Endothelial cell (in vitro differentiated cells): ENCODE data around the gene OR10A4. TPM values are rescaled to one million over a fixed set of nuclear protein-coding genes. Genes with fewer than 3 reads are reported as not detected.

Experiments
- DNase-seq: peaks from one replicate; pipeline ENCODE4 v3.0.0; 2021; ENCODE audit warnings: low spot score
- H3K27ac Mint-ChIP-seq: one replicate; pipeline ENCODE4 v1.8.0; 2021; ENCODE audit warnings: mixed read lengths, inconsistent platforms; ENCODE audit not compliant: unreplicated experiment
- H3K27me3 Mint-ChIP-seq: one replicate; pipeline ENCODE4 v1.8.0; 2021; ENCODE audit warnings: mild to moderate bottlenecking, moderate library complexity, mixed read lengths, inconsistent platforms; ENCODE audit not compliant: unreplicated experiment
- H3K36me3 Mint-ChIP-seq: one replicate; pipeline ENCODE4 v1.8.0; 2021; ENCODE audit warnings: mild to moderate bottlenecking, low read depth, mixed read lengths, inconsistent platforms; ENCODE audit not compliant: unreplicated experiment
- H3K4me1 Mint-ChIP-seq: one replicate; pipeline ENCODE4 v1.8.0; 2021; ENCODE audit warnings: mild to moderate bottlenecking, mixed read lengths, inconsistent platforms; ENCODE audit not compliant: unreplicated experiment
- H3K4me3 Mint-ChIP-seq: one replicate; pipeline ENCODE4 v1.8.0; 2021; ENCODE audit warnings: mild to moderate bottlenecking, mixed read lengths, inconsistent platforms; ENCODE audit not compliant: unreplicated experiment
- H3K9me3 Mint-ChIP-seq: one replicate; pipeline ENCODE4 v1.8.0; 2021; ENCODE audit warnings: mixed read lengths, inconsistent platforms; ENCODE audit not compliant: unreplicated experiment
- CTCF ChIP-seq: fragments of 200-600 bp; sonication (generic); IDR thresholded peaks from one replicate; pipeline ENCODE4 v1.5.0; 2021; ENCODE audit warnings: antibody characterized with exemption; ENCODE audit not compliant: unreplicated experiment
- total RNA-seq: library from RNA; stranded (reverse); fragmentation: NEBNext Ultra II Directional; extraction: Animal tissue kit (Norgen Biotek cat#: 25700); gene quantifications from one replicate; pipeline ENCODE4 v1.2.1, GENCODE V29; 2021; ENCODE audit not compliant: unreplicated experiment

The OR10A4 gene
- total RNA-seq, 1 donor from 2014 or later: not detected

- H3K4me3 Mint-ChIP-seq: no peak overlapping the region
These were observed 20.4 kb upstream of the OR10A4 start for GRCh38 chr11:6855971-6856541.

GRCh38 chr11:6856871-6857270 lies 19.6 kb upstream of the OR10A4 start:
- no peak for DNase-seq
- Mint-ChIP-seq H3K9me3 (peaks cover 1% of the 10 kb centered on the region), H3K27me3 (no peaks in the 10 kb centered on the region), H3K4me1 (no peaks in the 10 kb centered on the region), H3K27ac (no peak overlapping the region), H3K4me3 (no peak overlapping the region), H3K36me3 (peaks cover 4% of the 10 kb centered on the region)
- no peak for TF ChIP-seq CTCF

More at GRCh38 chr11:6855971-6856541, 20.4 kb upstream of the OR10A4 start:
- Mint-ChIP-seq H3K4me1 (no peaks in the 10 kb centered on the region), H3K36me3 (peaks cover 10% of the 10 kb centered on the region), H3K27me3 (no peaks in the 10 kb centered on the region), H3K27ac (no peak overlapping the region), H3K9me3 (peaks cover 6% of the 10 kb centered on the region)
- no peak for TF ChIP-seq CTCF
- DNase-seq: no peak

GRCh38 chr11:6862961-6863360 lies 13.5 kb upstream of the OR10A4 start, which contains the start of gene OR10A2:
OR10A2 (plus strand) TSS chr11:6863057; CDS start chr11:6869755, 6,698 bp downstream.
- no peak within 1 kb of the TSS for H3K4me3 Mint-ChIP-seq
- H3K4me1 Mint-ChIP-seq: no peaks in the 10 kb centered on the region
- no peaks in the 10 kb centered on the region for H3K27me3 Mint-ChIP-seq
- DNase-seq: no peak
- TF ChIP-seq CTCF: no peak
- H3K27ac Mint-ChIP-seq: no peak within 1 kb of the TSS
- H3K9me3 Mint-ChIP-seq: no peaks in the 10 kb centered on the region
- H3K36me3 Mint-ChIP-seq: no peaks in the 10 kb centered on the region

GRCh38 chr11:6864438-6864837 lies 12.0 kb upstream of the OR10A4 start:
- H3K27me3 Mint-ChIP-seq: no peaks in the 10 kb centered on the region
- H3K27ac Mint-ChIP-seq: no peak overlapping the region
- no peak overlapping the region for H3K4me3 Mint-ChIP-seq
- no peaks in the 10 kb centered on the region for H3K4me1 Mint-ChIP-seq
- no peak for DNase-seq
- no peaks in the 10 kb centered on the region for H3K36me3 Mint-ChIP-seq
- TF ChIP-seq CTCF: no peak
- H3K9me3 Mint-ChIP-seq: no peaks in the 10 kb centered on the region

- Mint-ChIP-seq H3K9me3 (no peaks in the 10 kb centered on the region), H3K27me3 (no peaks in the 10 kb centered on the region), H3K4me1 (no peaks in the 10 kb centered on the region), H3K36me3 (no peaks in the 10 kb centered on the region), H3K4me3 (no peak overlapping the region), H3K27ac (no peak overlapping the region)
- TF ChIP-seq CTCF: no peak
- DNase-seq: no peak
These were observed 5.1 kb upstream of the OR10A4 start for GRCh38 chr11:6871278-6871677.
